K562 (cell line): ENCODE measurements around the gene GCNT1. TPM values are rescaled to one million over a fixed set of nuclear protein-coding genes. Genes with fewer than 3 reads are reported as not detected.

Experiments used
- ARID1B ChIP-seq: fragments of 450-650 bp; IDR thresholded peaks from 2 replicates; pipeline ENCODE4 v1.6.1; 2016; ENCODE audit warnings: antibody characterized with exemption, mild to moderate bottlenecking, inconsistent platforms
- CBFA2T3 ChIP-seq: fragments of 450-650 bp; IDR thresholded peaks from 2 replicates; pipeline ENCODE4 v1.6.1; 2017
- CBX1 ChIP-seq: sonication (generic); IDR thresholded peaks from 2 replicates; pipeline ENCODE4 v1.6.1; 2016; ENCODE audit warnings: antibody characterized with exemption, low read depth, mild to moderate bottlenecking
- CCNT2 ChIP-seq: IDR thresholded peaks from 2 replicates; pipeline ENCODE4 v1.6.1; 2011; ENCODE audit warnings: borderline replicate concordance, low read depth, mild to moderate bottlenecking, moderate library complexity, mixed read lengths, low read length; ENCODE audit not compliant: insufficient read length; ENCODE audit errors: extremely low read depth
- CREM ChIP-seq: IDR thresholded peaks from 2 replicates; pipeline ENCODE4 v1.6.1; 2014; ENCODE audit warnings: antibody characterized with exemption, low read depth
- DACH1 ChIP-seq: fragments of 450-650 bp; IDR thresholded peaks from 2 replicates; pipeline ENCODE4 v1.6.1; 2018; ENCODE audit not compliant: partially characterized antibody
- EP300 ChIP-seq: IDR thresholded peaks from 2 replicates; pipeline ENCODE4 v1.6.1; 2012; ENCODE audit warnings: low read length, improper control_type of control experiment
- ETV1 ChIP-seq: fragments of 450-650 bp; conservative IDR thresholded peaks from 2 replicates; pipeline ENCODE4 v1.6.1; 2016; ENCODE audit warnings: missing genetic modification characterization, control low read depth, low read depth, missing compliant biosample characterization
- EWSR1 ChIP-seq: fragments of 450-650 bp; IDR thresholded peaks from 2 replicates; pipeline ENCODE4 v1.6.1; 2018; ENCODE audit warnings: borderline replicate concordance, mild to moderate bottlenecking, low read depth, moderate library complexity; ENCODE audit not compliant: partially characterized antibody
- HDAC1 ChIP-seq, 2 experiments: fragments of 450-650 bp; IDR thresholded peaks; 2 replicates each; pipeline ENCODE4 v1.6.1; 2016 to 2017; ENCODE audit warnings: inconsistent platforms in 1 of 2, mild to moderate bottlenecking in 1 of 2, moderate library complexity in 1 of 2
- HDAC2 ChIP-seq: fragments of 450-650 bp; IDR thresholded peaks from 2 replicates; pipeline ENCODE4 v1.6.1; 2016; ENCODE audit warnings: mild to moderate bottlenecking
- HMGN3 ChIP-seq: IDR thresholded peaks from 2 replicates; pipeline ENCODE4 v1.6.1; 2011; ENCODE audit warnings: borderline replicate concordance, low read depth, mild to moderate bottlenecking, mixed read lengths, low read length; ENCODE audit not compliant: insufficient read length; ENCODE audit errors: extremely low read depth
- ID3 ChIP-seq, 2 experiments: fragments of 250-450 bp in 1 of 2; fragments of 450-650 bp in 1 of 2; sonication (Bioruptor Pico) in 1 of 2; IDR thresholded peaks; 2 replicates each; pipeline versions ENCODE4 v1.6.1 to v1.8.0; 2016 to 2021; ENCODE audit warnings: mild to moderate bottlenecking in 2 of 2, moderate library complexity in 2 of 2, missing compliant biosample characterization in 1 of 2, missing genetic modification characterization in 1 of 2
- KAT2B ChIP-seq: IDR thresholded peaks from one replicate; pipeline ENCODE4 v1.6.1; 2012; ENCODE audit warnings: low read depth, mild to moderate bottlenecking, control low read depth, inconsistent platforms, low read length, moderate library complexity
- MAZ ChIP-seq, 2 experiments: fragments of 450-650 bp in 1 of 2; sonication (generic) in 1 of 2; formaldehyde crosslinking; IDR thresholded peaks in 1 of 2; conservative IDR thresholded peaks in 1 of 2; 2 replicates each; pipeline versions ENCODE4 v1.4.0 to v1.5.0; 2020; ENCODE audit warnings: mild to moderate bottlenecking in 1 of 2, missing genetic modification reagents in 1 of 2
- RBM17 ChIP-seq: fragments of 200-400 bp; formaldehyde crosslinking; IDR thresholded peaks from 2 replicates; pipeline ENCODE4 v1.6.1; 2017; ENCODE audit warnings: low read depth, mild to moderate bottlenecking, low read length, borderline replicate concordance
- RBM34 ChIP-seq: fragments of 200-400 bp; formaldehyde crosslinking; IDR thresholded peaks from 2 replicates; pipeline ENCODE4 v1.6.1; 2018; ENCODE audit warnings: low read length, borderline replicate concordance; ENCODE audit not compliant: insufficient read depth
- SMARCA4 ChIP-seq: fragments of 450-650 bp; IDR thresholded peaks from 2 replicates; pipeline ENCODE4 v1.6.1; 2016
- SMARCB1 ChIP-seq: IDR thresholded peaks from 2 replicates; pipeline ENCODE4 v1.6.1; 2011; ENCODE audit warnings: improper control_type of control experiment, low read depth; ENCODE audit not compliant: insufficient read length
- STAT5A ChIP-seq: IDR thresholded peaks from 2 replicates; pipeline ENCODE4 v1.6.1; 2012; ENCODE audit warnings: low read length, inconsistent platforms, borderline replicate concordance
- TAF15 ChIP-seq: fragments of 200-400 bp; formaldehyde crosslinking; IDR thresholded peaks from 2 replicates; pipeline ENCODE4 v1.6.1; 2017; ENCODE audit warnings: mild to moderate bottlenecking, low read depth, low read length, moderate library complexity
- VEZF1 ChIP-seq: fragments of 200-800 bp; sonication (Bioruptor generic); IDR thresholded peaks from 2 replicates; pipeline ENCODE4 v1.6.1; 2017; ENCODE audit warnings: missing genetic modification characterization, missing compliant biosample characterization
- ZBTB1 ChIP-seq: sonication (generic); formaldehyde crosslinking; IDR thresholded peaks from 2 replicates; pipeline ENCODE4 v1.8.1; 2023; ENCODE audit warnings: missing genetic modification reagents, low read depth, mild to moderate bottlenecking, borderline replicate concordance
- polyA plus RNA-seq, 8 experiments: library from polyadenylated mRNA; depleted of rRNA in 4 of 8; stranded (reverse) in 5 of 8; unstranded in 3 of 8; fragments of >200 nt; fragmentation: Nextera tagmentation in 2 of 8; fragmentation: Illumina TruSeq in 1 of 8; extraction: Ambion mirVana in 2 of 8; extraction: Trizol in 1 of 8; gene quantifications; 2 replicates each; pipeline versions ENCODE4 v1.2.1 to v1.2.3, GENCODE V29; 2011 to 2014; ENCODE audit warnings: inconsistent platforms in 1 of 8, missing spikeins in 1 of 8
- total RNA-seq, 7 experiments: library from RNA; depleted of rRNA in 6 of 7; stranded (reverse); fragments of >200 nt in 6 of 7; fragmentation: Illumina TruSeq in 2 of 7; extraction: Trizol in 2 of 7; gene quantifications; 2 replicates each; pipeline versions ENCODE4 v1.2.1 to v1.2.3, GENCODE V29; 2011 to 2021; ENCODE audit warnings: low replicate concordance in 1 of 7

The GCNT1 gene
- total and polyA plus RNA-seq, 9 of the 15 experiments (the other 6 are each of a cell fraction or from before 2014, with no cell fraction given): 0.01 to 0.71 (median 0.10) TPM

GRCh38 chr9:76456202-76456926, 2.6 kb upstream of the GCNT1 start (continued):
- TF ChIP-seq ID3 (CRISPR knock-in tag; IDR thresholded peaks at IDR 0.05): no peak
- TF ChIP-seq ID3 (tag; IDR thresholded peaks at IDR 0.05): peak; percentile 63; the same call in 1 of the 2 replicates
- no peak for TF ChIP-seq KAT2B
- peak; percentile 45; the same call in 1 of the 2 replicates for TF ChIP-seq STAT5A
- peak in 1 of 2 experiments; percentile 88; a peak in 2 of 4 replicates for TF ChIP-seq HDAC1 (IDR thresholded peaks at IDR 0.05)
- TF ChIP-seq RBM17: no peak
- TF ChIP-seq TAF15: no peak
- peak; percentile 73 for TF ChIP-seq SMARCA4
- TF ChIP-seq SMARCB1: no peak
- TF ChIP-seq MAZ (CRISPR knock-in tag; conservative IDR thresholded peaks at IDR 0.05 in 1 of 2, IDR thresholded peaks at IDR 0.05 in 1 of 2): peak in 1 of 2 experiments; percentile 47; a peak in 1 of 4 replicates
- TF ChIP-seq RBM34: no peak
- TF ChIP-seq CBFA2T3: peak; percentile 93
- TF ChIP-seq ZBTB1 (CRISPR knock-in tag): no peak
- peak; percentile 59 for TF ChIP-seq ETV1 (tag)
- TF ChIP-seq VEZF1 (CRISPR knock-in tag): peak; percentile 68
- TF ChIP-seq EWSR1: no peak
- no peak for TF ChIP-seq CBX1
- peak; percentile 79 for TF ChIP-seq EP300
- peak; percentile 89 for TF ChIP-seq HDAC2
- TF ChIP-seq HMGN3: peak; percentile 65
- TF ChIP-seq CREM: peak; percentile 7; the same call in 1 of the 2 replicates
- peak; percentile 69 for TF ChIP-seq DACH1
- TF ChIP-seq CCNT2: peak; percentile 84
- peak; percentile 90 for TF ChIP-seq ARID1B
